ENCODE data around the gene SEMA4D. TPM values are rescaled to one million over a fixed set of nuclear protein-coding genes. Genes with fewer than 3 reads are reported as not detected.

Gene SEMA4D
- total and polyA plus RNA-seq, 2 donors from 2014 or later = 18.9 to 147 TPM

GRCh38 chr9:89408628-89409101, 89.2 kb downstream of the SEMA4D start:
- H3K9ac ChIP-seq (ENCODE audit: low read length in 3 of 3) = no peak overlapping the region
- H3K27me3 ChIP-seq (ENCODE audit: control insufficient read depth, insufficient read depth, low read length) = no peaks in the 10 kb centered on the region
- intact Hi-C loops (cut with DNase I) = no loop called here

GRCh38 chr9:89407070-89407469, 90.8 kb downstream of the SEMA4D start:
- Histone ChIP-seq H3K9ac (ENCODE audit: low read length in 3 of 3) (no peak overlapping the region), H3K36me3 (ENCODE audit: control insufficient read depth in 2 of 3, insufficient read depth in 3 of 3, low read length in 3 of 3) (peaks cover 0 to 8% (median under 1%) of the 10 kb centered on the region in 3 donors), H3K27ac (ENCODE audit: low read depth in 2 of 2, low read length in 2 of 2) (no peak overlapping the region), H3K9me3 (ENCODE audit: control insufficient read depth in 2 of 3, insufficient read depth in 1 of 3, low read length in 3 of 3) (peaks cover 0 to 3% (median 0%) of the 10 kb centered on the region in 3 donors), H3K4me1 (ENCODE audit: control insufficient read depth in 2 of 3, insufficient read depth in 2 of 3, low read depth in 1 of 3, low read length in 3 of 3) (peaks cover 0 to 18% (median 4%) of the 10 kb centered on the region in 3 donors), H3K27me3 (ENCODE audit: control insufficient read depth, insufficient read depth, low read length) (no peaks in the 10 kb centered on the region), H3K4me3 (ENCODE audit: low read length in 3 of 3) (no peak overlapping the region)
- no peak for DNase-seq
- no peak for TF ChIP-seq CTCF (IDR thresholded peaks at IDR 0.05; ENCODE audit: borderline replicate concordance, extremely low read depth, insufficient read depth)
- intact Hi-C loops (cut with DNase I) = no loop called here
- FAIRE-seq = no peak

More at GRCh38 chr9:89408628-89409101, 89.2 kb downstream of the SEMA4D start:
- peaks cover 0 to 5% (median 3%) of the 10 kb centered on the region in 3 donors for H3K36me3 ChIP-seq (ENCODE audit: control insufficient read depth in 2 of 3, insufficient read depth in 3 of 3, low read length in 3 of 3)
- H3K4me1 ChIP-seq (ENCODE audit: control insufficient read depth in 2 of 3, insufficient read depth in 2 of 3, low read depth in 1 of 3, low read length in 3 of 3) = peaks cover 0 to 28% (median 9%) of the 10 kb centered on the region in 3 donors
- no peak for FAIRE-seq
- H3K27ac ChIP-seq (ENCODE audit: low read depth in 2 of 2, low read length in 2 of 2) = no peak overlapping the region
- DNase-seq = peak in 1 of 5 donors; percentile 81
- TF ChIP-seq CTCF (IDR thresholded peaks at IDR 0.05; ENCODE audit: borderline replicate concordance, extremely low read depth, insufficient read depth) = no peak
- H3K9me3 ChIP-seq (ENCODE audit: control insufficient read depth in 2 of 3, insufficient read depth in 1 of 3, low read length in 3 of 3) = peaks cover 0 to 3% (median 0%) of the 10 kb centered on the region in 3 donors
- no peak overlapping the region for H3K4me3 ChIP-seq (ENCODE audit: low read length in 3 of 3)

GRCh38 chr9:89405826-89406225, 92.1 kb downstream of the SEMA4D start:
- Histone ChIP-seq H3K4me1 (ENCODE audit: control insufficient read depth in 2 of 3, insufficient read depth in 2 of 3, low read depth in 1 of 3, low read length in 3 of 3) (peaks cover 0 to 17% (median 4%) of the 10 kb centered on the region in 3 donors), H3K9ac (ENCODE audit: low read length in 3 of 3) (no peak overlapping the region), H3K27ac (ENCODE audit: low read depth in 2 of 2, low read length in 2 of 2) (no peak overlapping the region), H3K4me3 (ENCODE audit: low read length in 3 of 3) (peak overlapping the region in 1 of 3 donors; percentile 7), H3K9me3 (ENCODE audit: control insufficient read depth in 2 of 3, insufficient read depth in 1 of 3, low read length in 3 of 3) (peaks cover 0 to 3% (median 0%) of the 10 kb centered on the region in 3 donors), H3K27me3 (ENCODE audit: control insufficient read depth, insufficient read depth, low read length) (no peaks in the 10 kb centered on the region), H3K36me3 (ENCODE audit: control insufficient read depth in 2 of 3, insufficient read depth in 3 of 3, low read length in 3 of 3) (peaks cover 0 to 15% (median 11%) of the 10 kb centered on the region in 3 donors)
- intact Hi-C loops (cut with DNase I) = no loop called here
- peak in 2 of 5 donors; percentile 48 to 54 for DNase-seq
- no peak for TF ChIP-seq CTCF (IDR thresholded peaks at IDR 0.05; ENCODE audit: borderline replicate concordance, extremely low read depth, insufficient read depth)
- no peak for FAIRE-seq

Measured in kidney (tissue), 14 donors.